Fibroblast of skin of abdomen (primary cell): ENCODE measurements around the gene LMO7.
A peak's percentile ranks its signal among the peaks of the same experiment; 100 is the strongest.

Experiments
- DNase-seq: peaks from one replicate; pipeline ENCODE4 v3.0.0-alpha.2; 2013

LMO7 gene

DNA sequence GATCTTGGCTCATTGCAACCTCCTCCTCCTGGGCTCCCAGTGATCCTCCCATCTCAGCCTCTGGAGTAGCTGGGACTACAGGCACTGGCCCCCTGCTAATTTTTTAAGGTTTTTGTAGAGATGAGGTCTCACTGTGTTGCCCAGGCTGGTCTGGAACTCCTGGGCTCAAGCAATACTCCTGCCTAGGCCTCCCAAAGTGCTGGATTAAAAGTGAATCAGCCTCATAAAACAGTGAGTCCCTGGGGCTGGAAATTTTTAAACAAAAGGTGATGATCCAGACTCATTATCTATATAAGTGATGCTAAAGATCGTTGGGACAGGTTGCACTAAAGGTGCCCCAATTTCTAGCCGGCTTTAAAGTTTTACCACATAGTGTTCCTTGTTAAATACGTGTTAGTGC lies 112.7 kb downstream of the LMO7 start:
- no peak for DNase-seq

DNA sequence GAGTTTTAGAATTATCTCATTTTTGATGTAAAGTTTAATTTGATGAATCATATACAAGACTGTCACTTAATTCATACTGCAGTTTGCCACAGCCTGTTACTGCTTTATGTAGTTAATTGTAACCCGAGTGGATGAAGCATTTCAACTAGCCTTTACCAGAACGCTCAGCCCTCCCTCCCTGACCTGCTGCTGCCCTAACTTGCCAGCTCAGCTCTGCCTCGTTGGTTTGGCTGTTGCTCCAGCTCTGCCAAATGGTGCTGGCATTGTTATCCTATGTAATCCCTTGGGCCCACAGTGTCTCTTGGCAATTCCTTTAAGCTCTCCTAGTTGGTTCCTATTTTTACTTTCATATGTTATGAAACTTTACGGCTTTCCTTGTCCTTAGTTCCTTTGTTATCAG lies 113.3 kb downstream of the LMO7 start:
- peak; percentile 44 for DNase-seq

DNA sequence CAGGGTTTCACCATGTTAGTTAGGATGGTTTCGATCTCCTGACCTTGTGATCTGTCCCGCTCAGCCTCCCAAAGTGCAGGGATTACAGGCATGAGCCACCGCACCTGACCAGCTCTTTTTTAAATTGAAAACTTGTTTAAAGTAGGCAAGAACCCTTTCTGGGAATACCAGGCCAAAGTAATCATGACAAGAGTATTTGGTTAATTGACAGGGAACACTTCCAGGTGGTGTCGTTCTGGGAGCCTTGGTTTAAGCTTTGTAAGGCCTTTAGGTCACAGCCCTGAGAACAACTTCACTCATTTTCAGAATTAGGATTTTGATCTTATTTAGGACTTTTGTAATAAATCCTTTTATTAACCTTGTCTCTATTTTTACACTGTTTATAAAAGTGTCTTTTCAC lies 115.2 kb downstream of the LMO7 start:
- DNase-seq, result no peak

DNA sequence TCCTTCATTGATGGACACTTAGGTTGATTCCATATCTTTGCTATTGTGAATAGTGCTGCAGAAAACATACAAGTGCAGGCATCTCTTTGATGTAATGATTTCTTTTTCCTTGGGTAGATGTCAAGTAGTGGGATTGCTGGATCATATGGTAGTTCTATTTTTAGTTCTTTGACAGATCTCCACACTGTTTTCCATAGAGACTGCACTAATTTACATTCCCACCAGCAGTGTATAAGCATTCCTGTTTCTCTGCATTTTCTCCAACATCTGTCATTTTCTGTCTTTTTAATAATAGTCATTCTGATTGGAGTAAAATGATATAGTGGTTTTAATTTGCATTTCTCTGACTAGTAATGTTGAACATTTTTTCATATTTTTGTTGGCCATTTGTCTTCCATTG lies 116.7 kb downstream of the LMO7 start:
- no peak for DNase-seq

DNA sequence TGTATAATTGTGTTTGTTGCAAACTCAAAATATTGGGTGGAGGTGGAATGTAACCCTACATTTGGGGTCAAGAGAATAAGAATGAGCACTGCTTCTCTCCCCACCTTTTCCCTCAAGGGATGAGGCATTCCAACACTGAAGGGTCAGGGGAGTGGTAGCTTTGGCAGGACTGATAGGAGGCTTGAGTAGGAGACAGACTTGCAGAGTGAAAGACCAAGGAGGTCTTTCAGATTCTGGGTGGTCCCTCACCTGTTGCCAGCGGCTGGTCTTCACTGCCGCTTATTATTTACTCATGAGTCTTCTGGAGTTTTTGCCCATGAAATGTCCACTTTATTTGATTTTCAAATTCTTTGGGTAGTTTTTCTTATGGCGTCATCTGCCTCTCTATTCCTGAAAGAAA lies 118.8 kb downstream of the LMO7 start:
- no peak for DNase-seq

DNA sequence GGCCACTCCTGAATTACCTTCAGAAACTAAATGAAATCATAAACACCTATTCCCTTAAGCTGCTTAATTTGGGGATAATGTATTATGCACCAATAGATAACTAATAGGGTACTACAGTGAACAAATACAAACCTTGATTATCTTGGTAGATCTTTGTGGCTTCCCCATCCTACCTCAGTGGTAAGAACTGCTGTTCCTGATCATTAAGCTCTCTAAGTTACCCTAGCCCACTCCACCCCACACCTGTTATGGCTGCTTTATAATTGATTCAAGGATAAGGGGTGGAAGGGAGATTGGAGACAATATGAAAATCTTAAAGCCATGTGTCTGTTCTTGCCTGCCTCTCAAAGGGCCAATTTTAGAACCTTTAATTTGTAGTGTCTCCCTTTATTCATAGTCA lies 121.2 kb downstream of the LMO7 start:
- DNase-seq, result no peak

DNA sequence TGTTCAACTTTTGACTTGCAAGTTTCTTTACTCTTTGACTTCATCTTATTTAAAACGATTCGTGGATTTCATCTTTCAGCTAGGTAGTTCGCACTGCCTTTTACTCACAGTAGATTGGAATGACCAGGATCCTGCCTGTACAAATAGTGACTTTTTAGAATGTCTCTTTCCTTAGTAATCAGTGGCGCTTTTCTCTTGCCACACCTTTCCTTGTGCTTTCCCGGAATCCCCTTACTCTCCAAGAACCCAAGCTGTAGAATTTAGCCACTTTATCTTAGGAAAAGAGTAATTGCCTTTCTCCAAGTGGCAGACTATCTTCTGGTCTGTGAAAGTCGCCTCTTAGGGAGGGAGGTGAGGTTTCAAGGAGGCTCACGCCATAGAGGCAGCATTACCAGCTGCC lies 123.4 kb downstream of the LMO7 start:
- no peak for DNase-seq

DNA sequence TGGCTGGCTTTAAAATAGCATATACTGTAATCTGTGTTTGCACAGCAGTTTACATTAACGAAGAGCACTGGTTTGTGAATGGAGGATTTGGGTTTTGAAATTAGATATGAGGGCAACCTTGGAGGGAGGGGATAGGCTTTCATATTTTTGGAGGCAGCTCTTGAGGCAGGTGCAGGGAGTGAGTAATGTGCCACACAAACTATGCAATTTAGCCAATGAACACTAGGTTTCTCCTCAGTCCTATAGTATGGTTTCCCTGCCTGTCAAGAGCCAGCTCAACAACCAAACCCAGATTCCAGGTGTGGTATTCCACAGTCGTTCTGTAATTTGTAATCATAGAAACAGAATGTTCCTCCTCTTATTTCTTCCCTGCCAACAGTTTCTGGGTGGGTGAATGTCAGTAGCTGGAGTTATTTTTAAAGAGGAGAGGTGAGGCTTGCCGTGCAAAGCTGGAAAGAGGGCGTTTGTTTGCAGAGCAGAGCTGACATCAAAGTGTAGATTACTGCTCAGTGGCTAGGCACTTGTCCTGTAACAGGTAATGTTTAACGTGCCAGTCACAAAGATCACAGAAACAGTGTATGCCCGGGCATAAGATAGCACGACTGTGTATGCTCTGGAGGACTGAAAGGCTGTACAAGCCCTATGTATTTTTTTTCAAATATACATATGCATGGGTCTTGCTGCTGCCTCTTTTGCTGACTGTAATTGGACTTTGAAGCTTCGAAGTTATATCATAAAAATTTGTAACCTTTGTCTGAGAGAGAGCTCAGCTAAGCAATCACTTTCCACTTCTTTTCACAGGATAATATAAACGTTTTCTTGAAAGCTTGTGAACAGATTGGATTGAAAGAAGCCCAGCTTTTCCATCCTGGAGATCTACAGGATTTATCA lies 124.2 kb downstream of the LMO7 start:
- no peak for DNase-seq

DNA sequence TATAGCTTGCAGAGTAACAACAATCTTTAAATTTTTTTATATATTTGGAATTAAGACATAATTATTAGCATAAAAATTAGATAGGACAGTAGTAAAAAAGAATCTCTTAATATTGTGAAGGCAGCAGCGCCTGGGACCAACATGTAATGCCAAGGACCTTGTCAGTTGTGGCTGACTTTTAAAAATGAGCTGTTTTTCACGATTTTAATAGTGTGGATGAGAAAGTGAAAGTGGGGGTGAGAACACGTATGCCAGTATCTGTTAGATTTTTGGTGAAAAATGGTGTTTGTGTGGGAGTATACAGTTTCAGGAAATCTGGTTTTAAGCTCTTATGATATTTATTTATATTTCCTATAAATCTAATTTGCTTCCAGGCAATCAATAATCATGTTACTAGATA lies 125.2 kb downstream of the LMO7 start:
- DNase-seq, result no peak

DNA sequence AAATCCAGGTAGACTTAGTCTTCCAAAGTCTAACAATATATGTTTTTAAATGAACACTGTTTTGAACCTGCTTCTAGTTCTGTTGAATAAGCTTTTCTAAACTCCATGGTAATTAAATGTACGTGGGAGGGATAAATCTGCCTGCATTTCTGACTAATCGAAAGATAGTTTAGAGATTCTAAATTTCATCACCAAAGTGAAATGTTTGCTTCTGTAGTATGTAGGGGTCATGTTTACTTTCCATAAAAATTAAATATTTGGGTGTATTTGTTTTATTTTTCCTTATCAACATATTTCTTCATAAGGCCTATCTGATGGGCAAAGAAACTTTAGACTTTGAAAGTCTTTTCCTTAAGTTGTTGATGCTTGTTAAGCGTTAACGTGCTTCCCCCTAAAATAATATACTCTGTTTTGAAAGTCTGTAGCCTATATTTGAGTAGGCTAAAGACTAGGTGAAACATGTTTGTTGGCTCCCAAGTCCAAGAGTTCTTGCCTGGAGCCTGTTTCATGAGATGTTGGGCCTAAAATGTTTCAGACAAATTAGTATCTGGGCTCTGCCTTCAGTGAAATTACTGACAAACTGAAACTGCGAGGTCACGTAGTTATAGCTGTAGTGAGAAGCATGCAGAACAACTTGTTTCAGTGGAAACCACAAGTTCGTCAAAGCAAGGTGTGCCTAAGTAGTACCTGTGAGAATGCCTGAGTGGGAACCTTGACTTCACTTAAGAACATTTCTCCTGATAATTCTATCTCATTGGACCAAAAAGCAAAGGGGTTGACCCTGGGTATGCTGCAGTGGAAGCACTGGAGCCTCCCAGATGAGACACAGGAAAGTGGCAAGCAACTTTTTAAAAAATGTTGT lies 126.2 kb downstream of the LMO7 start:
- DNase-seq, result no peak

DNA sequence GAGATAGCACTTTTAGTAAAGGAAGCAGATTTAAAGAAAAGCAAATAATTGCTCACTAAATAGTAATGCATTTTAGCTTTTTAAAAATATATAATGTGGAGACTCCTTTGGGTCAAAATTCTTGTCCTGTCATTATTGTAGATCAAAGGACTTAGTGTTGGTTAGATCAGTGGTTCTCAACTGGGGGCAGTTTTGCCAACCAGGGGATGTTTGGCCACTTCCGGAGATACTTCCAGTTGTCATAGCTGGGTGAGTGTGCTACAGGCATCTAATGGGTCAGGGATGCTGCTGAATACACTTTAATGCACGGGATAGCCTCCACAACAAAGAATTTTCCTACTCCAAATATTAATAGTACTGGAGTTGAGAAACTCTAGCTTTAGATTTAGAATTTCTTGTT lies 126.8 kb downstream of the LMO7 start:
- DNase-seq, result no peak

DNA sequence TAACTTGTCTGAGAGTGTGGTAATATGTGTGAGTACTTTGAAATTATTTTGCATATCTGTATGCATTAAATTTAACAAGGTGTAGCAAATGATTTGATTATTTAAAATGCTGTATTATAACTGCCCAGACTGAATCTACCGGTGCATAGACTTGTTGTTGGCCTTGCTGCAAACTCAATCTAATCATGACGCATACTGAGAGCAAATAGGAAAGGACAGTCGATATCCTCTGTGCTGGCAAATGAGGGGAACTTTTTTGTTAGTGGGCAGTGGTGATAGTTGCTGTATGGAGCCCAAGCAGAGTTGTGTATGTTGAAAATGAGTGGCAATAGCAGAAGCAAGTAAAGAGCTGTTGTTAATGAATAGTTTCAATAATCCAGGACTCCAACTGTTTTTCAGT lies 127.4 kb downstream of the LMO7 start:
- DNase-seq, result no peak

DNA sequence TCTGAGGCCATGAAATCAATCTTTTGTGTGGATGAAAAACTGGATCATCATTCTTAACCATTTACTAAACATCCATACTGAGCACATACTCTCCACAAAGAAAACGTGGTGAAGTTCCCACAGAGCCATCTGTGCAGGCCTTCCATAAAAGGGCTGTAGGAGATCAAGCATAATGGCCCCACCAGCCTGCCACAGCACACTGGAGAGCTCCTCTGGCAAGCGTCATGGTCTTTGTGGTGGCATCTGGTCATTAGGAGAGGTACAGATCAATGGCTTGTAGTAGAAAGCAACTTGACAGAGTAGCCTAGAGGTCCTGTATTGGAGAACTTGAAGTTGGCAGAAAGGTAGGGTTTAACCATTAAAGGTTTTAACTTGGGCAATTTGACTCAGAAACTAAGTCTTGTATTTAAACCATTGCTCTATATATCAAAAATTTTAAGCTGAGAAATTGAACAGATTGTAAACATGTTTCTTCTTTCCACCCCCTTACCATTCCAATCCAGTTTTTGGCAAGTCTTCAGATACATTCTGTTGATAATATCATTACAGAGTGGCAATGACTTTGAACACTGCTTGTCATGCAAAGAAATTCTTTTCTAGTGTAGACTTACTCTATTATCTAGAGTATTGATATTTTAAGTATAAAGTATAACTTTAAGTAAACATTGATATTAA lies 128.3 kb downstream of the LMO7 start:
- no peak for DNase-seq

DNA sequence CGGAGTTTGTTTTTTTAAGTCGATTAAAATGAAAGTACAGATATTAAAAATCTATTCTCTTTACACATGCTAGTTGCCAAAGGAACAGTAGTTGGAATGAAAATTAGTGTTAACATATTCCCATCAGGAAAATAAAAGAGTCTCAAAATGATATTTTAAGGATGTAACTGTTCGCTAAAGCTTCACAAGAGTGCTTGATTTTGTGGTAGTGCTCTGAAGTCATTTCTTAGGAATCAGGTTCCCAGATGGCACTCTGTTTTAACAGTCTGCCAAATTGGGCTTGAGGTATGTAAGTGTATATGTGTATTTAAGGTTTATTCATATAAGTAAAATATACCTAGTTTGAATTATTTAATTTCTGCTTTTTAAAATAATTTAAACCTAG lies 128.8 kb downstream of the LMO7 start:
- no peak for DNase-seq

DNA sequence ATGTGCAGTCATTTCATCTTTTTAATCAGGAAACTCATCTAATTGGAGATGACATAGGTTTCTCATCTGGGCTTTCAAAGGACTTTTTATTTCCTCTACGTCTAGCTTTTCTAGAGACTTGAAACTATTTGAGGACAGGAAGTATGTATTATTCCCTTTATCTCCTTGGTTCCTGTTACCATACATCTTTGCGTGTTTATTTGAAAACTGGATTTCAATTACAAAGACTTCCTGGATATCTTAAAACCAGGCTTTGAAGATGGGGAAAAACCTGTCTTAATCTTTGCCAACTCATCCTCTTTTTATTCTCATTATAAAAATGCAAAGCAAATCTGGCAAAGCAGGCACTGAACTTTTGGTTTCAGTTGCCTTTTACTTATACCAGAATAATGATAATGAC lies 130.5 kb downstream of the LMO7 start:
- DNase-seq, result no peak

DNA sequence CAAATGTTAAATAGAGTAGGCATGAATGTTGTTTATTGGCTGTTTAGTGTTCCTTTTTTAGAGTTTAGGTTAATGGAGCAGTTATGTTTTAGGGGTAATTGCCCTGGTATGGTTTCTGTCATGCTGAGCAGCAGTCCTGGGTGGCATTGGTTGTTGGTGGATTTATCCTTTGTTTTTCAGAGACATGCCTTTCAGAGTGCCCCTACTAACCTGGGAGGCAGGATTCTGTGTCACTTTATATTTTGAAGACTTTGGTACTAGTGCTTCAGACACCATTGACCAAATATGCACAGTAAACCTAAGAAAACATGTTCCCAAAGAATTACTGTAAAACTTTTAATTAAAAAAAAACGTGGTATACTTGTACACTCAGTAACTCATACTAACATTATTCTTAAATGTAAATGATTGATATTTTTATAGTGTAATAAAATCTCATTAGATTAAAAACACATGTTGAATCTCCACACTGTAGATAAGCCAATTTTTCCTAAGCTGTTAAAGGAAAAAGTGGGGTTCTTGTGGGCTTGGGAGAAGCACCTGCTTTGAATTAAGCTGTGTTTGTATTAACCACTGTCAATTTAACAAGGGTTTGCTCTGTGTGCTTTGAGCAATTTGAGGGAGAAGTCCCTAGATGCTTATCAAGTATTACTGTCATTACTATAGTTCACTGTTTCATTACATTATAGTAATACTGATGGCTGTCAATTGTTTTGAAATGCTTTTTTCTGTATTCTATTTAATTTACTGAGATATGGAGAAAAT lies 133.2 kb downstream of the LMO7 start:
- peak; percentile 76 for DNase-seq

DNA sequence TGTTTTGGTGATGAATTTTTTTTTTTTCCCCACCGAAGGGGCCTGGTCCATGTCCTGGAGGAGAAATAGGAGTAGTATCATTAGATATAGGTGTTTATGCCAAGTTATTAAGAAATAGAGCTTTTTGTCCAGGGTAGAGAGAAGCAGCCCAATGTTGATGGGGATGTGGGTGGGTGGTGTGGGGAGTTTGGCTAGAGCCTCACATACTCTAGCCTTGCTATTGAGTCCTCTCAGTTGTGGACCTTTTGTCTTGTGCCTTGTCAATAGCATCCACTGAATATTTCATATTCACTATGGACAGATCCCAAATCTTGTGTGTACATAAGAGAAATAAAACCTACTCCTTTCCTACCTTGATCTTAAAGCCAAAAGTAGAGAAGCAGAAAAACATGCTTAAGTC lies 134.0 kb downstream of the LMO7 start:
- DNase-seq, result no peak

DNA sequence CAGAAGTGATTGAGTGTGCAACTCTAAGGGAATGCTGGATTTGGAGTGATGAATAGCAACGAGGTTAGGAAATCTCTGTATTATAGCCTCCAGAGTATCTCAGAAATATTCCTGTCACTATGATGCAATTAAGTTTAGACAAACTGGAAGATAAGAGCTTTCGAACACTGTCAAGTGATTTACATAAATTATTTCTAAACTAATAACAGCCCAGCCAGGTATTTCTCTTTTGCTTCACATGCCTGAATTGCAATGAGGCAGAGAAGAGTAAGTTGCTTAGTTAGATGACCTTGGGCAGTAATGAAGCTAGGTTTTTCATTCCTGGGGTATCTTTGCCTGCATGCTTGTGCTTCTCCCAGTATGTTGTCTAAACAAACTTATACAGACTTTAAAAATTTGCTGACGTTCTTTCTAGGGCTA lies 134.5 kb downstream of the LMO7 start:
- DNase-seq, result peak; percentile 41

DNA sequence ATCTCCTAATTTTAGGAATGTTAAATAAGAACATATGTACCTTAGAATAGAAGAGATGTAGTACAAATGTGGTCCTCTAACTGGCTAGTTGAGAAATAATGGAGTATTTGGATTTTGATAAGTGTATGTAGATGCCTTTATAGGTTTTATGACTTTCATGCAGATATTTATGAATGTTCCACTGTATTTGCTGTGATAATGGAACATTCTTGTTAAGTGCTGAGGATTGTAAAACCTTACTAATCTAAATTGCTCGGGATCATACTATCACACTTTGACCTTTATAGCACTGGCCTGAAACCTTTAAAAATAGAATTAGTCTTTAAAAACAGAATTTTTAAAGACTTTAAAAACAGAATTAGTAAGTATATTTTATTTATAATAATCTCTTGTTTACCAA lies 135.1 kb downstream of the LMO7 start:
- no peak for DNase-seq

DNA sequence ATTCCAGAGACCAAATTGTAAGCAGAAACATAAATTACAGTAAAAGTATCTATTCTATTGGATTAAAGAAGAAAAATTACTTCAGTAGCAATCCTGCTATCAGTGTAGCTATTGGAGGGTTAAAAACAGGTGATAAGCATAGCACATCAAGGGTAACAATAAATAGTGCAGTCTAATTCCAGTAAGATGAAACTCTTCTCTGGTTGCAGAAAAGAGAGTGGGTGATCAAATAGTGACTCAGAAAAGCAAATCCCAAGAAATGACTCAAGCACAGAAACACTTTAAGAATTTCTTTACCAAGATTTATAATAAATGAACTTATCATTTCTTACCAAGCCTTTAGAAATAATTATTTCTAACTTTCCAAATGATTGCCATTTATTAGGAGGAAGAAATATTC lies 135.7 kb downstream of the LMO7 start:
- peak; percentile 82 for DNase-seq

DNA sequence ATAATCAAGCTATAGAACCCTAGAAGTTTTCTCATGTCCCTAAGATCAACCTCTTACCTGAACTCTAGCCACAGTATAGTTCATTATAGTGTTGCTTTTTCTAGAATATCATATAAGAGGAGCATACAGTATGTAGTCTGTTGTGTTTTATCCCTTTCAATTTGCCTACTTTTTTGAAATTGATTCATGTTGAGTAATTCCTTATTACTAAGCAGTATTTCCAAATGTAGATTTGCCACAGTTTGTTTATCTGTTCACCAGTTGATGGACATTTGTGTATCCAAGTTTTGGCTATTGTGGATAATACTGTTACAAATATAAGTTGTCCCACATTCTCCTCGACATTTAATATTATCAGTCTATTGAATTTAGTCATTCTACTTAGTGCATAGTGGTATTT lies 138.0 kb downstream of the LMO7 start:
- no peak for DNase-seq

DNA sequence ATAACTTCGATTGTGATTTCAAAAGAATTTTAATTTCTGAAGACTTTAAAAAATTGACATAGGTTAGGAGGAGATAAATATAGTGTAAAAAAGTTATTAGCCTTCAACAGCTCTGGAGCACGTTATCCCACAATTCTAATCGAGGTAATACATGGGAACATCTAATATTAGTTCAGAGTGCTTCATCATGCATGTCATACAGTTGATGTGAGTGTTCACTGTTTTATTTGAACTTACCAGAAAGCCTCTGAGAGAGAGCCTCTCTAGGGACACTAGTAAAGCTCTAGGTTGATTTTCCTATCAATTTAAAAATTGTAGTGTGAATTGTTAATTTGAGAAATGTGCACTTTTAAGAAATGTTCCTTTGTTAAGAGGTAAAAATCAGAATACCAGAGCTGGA lies 140.4 kb downstream of the LMO7 start:
- no peak for DNase-seq

DNA sequence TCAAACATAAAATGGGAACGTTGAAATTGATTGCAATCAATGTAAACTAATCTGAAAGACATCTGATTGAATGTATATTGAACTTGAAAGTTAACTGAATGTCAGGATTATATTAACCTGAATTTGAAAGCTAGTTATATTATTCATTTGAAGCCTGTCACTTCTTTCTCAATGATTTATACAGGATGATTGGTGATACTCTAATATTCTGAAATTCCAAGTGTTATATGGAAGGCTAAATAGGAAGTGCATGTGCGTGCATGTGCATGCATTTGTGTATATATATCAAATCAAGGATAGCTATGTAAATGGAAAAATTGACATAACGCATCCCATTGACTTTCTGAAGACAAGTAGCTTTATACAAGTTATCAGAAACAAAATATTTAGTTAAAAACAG lies 143.3 kb downstream of the LMO7 start:
- DNase-seq, result no peak
